Left ventricle myocardium inferior (tissue), 1 donor: ENCODE results near the gene CLEC3A. TPM values are rescaled to one million over a fixed set of nuclear protein-coding genes. Genes with fewer than 3 reads are reported as not detected.

Experiments
- DNase-seq: peaks from one replicate; pipeline ENCODE4 v3.0.0-alpha.2; 2020
- H3K27ac ChIP-seq: fragments of 200-600 bp; replicated peaks from 2 replicates; pipeline ENCODE4 v1.8.0; 2021
- H3K27me3 ChIP-seq: fragments of 200-600 bp; 2 replicates; pipeline ENCODE4 v1.8.0; 2021; ENCODE audit warnings: low read depth
- H3K36me3 ChIP-seq: fragments of 200-600 bp; 2 replicates; pipeline ENCODE4 v1.8.0; 2021
- H3K4me1 ChIP-seq: fragments of 200-600 bp; 2 replicates; pipeline ENCODE4 v1.8.0; 2021
- H3K4me3 ChIP-seq: fragments of 200-600 bp; 2 replicates; pipeline ENCODE4 v1.8.0; 2021; ENCODE audit warnings: mild to moderate bottlenecking, moderate library complexity
- H3K9me3 ChIP-seq: fragments of 200-600 bp; replicated peaks from 2 replicates; pipeline ENCODE4 v1.8.0; 2021
- intact Hi-C: fragments of 100-400 bp; cut with micrococcal nuclease; formaldehyde crosslinking; loops from one replicate; pipeline ENCODE4 v1.11.0; 2022
- total RNA-seq: library from RNA; stranded (reverse); fragmentation: NEBNext Ultra II Directional; extraction: Animal tissue kit (Norgen Biotek cat#: 25700); gene quantifications from one replicate; pipeline ENCODE4 v1.2.1, GENCODE V29; 2021
- TF ChIP-seq, protein P1 (sequence below): fragments of 200-600 bp; IDR thresholded peaks from 2 replicates; pipeline ENCODE4 v1.8.0; 2021; ENCODE audit warnings: antibody characterized with exemption, mild to moderate bottlenecking, borderline replicate concordance
- donor health status: DM: no; HTN: yes; CAD: no; lungs with severe emphysema.

Gene CLEC3A
- total RNA-seq, 1 donor from 2014 or later = not detected

DNA sequence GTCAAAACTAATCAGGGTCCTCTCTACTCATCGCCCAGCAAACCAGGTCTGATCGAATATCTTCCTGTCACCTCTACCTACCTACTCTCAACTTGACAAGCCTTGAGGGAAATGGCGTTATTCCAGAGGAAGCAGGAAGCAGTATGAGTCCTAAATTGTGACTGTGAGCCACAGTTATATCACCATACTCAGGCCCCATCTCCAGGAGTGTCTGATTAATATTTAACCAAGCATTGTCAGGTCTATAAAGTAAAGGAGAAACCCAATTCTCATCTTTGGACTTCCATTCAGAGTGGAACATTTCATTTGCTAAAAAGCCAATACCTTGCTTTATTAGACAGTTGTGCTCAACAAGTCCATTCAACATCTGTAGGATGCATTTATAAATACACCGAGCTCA is 17.8 kb upstream of the CLEC3A start:
- TF ChIP-seq, protein P1, sequence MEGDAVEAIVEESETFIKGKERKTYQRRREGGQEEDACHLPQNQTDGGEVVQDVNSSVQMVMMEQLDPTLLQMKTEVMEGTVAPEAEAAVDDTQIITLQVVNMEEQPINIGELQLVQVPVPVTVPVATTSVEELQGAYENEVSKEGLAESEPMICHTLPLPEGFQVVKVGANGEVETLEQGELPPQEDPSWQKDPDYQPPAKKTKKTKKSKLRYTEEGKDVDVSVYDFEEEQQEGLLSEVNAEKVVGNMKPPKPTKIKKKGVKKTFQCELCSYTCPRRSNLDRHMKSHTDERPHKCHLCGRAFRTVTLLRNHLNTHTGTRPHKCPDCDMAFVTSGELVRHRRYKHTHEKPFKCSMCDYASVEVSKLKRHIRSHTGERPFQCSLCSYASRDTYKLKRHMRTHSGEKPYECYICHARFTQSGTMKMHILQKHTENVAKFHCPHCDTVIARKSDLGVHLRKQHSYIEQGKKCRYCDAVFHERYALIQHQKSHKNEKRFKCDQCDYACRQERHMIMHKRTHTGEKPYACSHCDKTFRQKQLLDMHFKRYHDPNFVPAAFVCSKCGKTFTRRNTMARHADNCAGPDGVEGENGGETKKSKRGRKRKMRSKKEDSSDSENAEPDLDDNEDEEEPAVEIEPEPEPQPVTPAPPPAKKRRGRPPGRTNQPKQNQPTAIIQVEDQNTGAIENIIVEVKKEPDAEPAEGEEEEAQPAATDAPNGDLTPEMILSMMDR = no peak
- intact Hi-C loops = no loop called here
- H3K27me3 ChIP-seq = peaks cover 9% of the 10 kb centered on the region
- H3K4me3 ChIP-seq = no peak overlapping the region
- no peaks in the 10 kb centered on the region for H3K4me1 ChIP-seq
- no peaks in the 10 kb centered on the region for H3K36me3 ChIP-seq
- H3K27ac ChIP-seq = no peak overlapping the region
- no peaks in the 10 kb centered on the region for H3K9me3 ChIP-seq
- DNase-seq = no peak

DNA sequence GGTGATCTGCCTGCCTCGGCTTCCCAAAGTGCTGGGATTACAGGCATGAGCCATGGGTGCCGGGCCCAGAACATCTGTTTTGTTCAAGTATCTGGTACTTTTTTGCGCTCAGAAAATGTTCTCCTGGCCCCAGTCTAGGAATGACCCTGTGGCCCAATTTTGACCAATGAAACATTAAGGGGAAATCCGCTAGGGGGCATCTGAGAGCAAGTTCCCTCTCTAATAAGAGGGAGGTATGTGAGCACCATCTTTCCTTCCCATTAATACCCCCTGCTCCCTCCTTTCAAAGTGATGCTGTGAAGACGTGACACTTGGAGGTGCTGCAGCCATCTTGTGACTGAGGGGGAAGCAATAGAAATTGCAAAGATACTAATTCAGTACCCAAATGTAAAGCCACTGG is 16.5 kb upstream of the CLEC3A start:
- DNase-seq = no peak
- Histone ChIP-seq H3K36me3 (no peaks in the 10 kb centered on the region), H3K27me3 (peaks cover 13% of the 10 kb centered on the region), H3K4me1 (no peaks in the 10 kb centered on the region), H3K27ac (no peak overlapping the region), H3K4me3 (no peak overlapping the region), H3K9me3 (no peaks in the 10 kb centered on the region)
- TF ChIP-seq, protein P1 = peak; percentile 30
- intact Hi-C loops = no loop called here

DNA sequence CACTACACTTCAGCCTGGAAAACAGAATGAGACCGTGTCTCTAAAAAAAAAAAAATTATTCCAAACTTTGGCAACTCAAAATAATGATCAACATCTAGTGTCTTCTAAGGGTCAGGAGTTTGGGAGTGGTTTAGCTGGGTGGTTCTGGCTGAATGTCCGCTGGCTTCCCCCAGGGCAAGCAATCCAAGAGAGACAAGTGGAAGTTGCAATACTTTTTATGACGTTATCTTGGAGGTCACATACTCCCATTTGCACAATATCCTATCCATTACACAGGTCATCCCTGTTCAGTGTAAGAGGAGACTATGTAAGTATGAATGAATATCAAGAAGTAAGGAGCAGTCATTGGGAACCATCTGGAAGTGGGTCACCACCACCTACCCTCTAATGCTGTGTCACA is 15.2 kb upstream of the CLEC3A start:
- Histone ChIP-seq H3K27ac (no peak overlapping the region), H3K36me3 (no peaks in the 10 kb centered on the region), H3K4me3 (no peak overlapping the region), H3K9me3 (no peaks in the 10 kb centered on the region), H3K27me3 (peaks cover 22% of the 10 kb centered on the region), H3K4me1 (no peaks in the 10 kb centered on the region)
- no peak for DNase-seq
- TF ChIP-seq, protein P1 = no peak
- intact Hi-C loops = no loop called here

DNA sequence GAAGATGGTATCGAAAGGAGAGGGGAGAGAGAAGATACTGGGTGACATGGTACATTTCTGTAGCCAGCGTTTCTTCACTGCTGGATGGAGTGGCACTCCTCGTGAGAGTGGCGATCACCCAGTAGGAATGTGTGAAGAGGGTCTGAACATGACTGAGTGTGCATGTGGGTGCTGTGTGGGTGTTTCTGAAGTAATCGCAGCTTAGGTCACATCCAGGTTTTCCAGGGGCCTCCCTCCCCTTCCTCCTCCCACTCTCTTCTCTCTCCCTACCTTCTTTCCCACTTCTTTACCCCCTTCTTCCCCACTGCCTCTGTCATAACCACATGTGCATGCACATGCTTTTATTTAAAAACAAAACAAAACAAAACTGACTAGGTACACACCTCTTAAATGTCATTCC is 1.8 kb downstream of the CLEC3A start:
- intact Hi-C loops = no loop called here
- H3K27ac ChIP-seq = no peak overlapping the region
- no peak overlapping the region for H3K4me3 ChIP-seq
- no peak for DNase-seq
- H3K4me1 ChIP-seq = no peaks in the 10 kb centered on the region
- H3K9me3 ChIP-seq = no peaks in the 10 kb centered on the region
- H3K27me3 ChIP-seq = peaks cover 47% of the 10 kb centered on the region
- TF ChIP-seq, protein P1 = no peak
- H3K36me3 ChIP-seq = no peaks in the 10 kb centered on the region

DNA sequence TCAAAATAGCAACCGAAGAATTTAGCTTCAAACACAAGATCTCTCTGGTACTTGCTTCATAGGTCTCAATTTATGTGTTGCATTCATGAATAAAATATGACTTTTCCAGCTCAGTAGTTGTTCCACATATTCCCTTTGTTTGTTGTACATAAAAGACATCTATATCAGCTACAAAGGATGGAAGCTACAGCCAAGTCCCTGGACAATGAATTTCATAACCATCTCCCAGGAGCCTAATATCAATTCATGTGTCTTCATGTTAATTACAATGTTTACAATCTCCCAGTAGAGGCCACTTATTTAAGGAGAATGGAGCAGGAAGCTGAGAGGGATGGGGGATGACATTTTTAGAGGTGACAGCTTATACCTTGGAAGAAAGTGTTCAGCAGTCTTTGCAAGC is 3.3 kb downstream of the CLEC3A start:
- H3K9me3 ChIP-seq = no peaks in the 10 kb centered on the region
- no peaks in the 10 kb centered on the region for H3K4me1 ChIP-seq
- TF ChIP-seq, protein P1 = no peak
- H3K27ac ChIP-seq = no peak overlapping the region
- H3K36me3 ChIP-seq = no peaks in the 10 kb centered on the region
- H3K4me3 ChIP-seq = no peak overlapping the region
- DNase-seq = no peak
- peaks cover 43% of the 10 kb centered on the region for H3K27me3 ChIP-seq
- intact Hi-C loops = no loop called here

DNA sequence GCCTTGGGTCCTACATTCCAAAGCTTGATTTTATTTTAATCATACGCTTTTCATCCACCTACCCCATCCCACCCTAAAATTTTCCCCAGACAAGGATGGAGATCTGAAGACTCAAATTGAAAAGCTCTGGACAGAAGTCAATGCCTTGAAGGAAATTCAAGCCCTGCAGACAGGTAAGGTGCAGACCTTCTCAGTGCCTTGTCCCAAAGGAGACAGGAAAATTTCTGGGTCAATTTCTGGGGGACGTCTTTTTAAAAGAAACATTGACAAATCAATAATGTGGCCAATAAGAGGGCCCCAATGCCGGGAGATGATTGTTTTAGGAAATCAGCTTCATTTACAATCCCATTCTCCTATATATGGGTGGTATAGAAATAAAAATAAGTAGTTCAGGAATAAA is 5.7 kb downstream of the CLEC3A start:
- Histone ChIP-seq H3K4me3 (no peak overlapping the region), H3K27ac (no peak overlapping the region), H3K27me3 (peaks cover 24% of the 10 kb centered on the region), H3K4me1 (no peaks in the 10 kb centered on the region), H3K36me3 (no peaks in the 10 kb centered on the region), H3K9me3 (no peaks in the 10 kb centered on the region)
- intact Hi-C loops = no loop called here
- DNase-seq = no peak
- TF ChIP-seq, protein P1 = no peak
